Activated naive CD4-positive, alpha-beta T cell treated with anti-CD3 and anti-CD28 coated beads, Interleukin-2, amount 10 ng/mL, durations not matched to agents 7 days and 5 days (primary cell): ENCODE measurements around the gene GPR17.

Experiments used
- CTCF ChIA-PET: fragments of 350-600 bp; sonication (Branson Sonifier 250); formaldehyde crosslinking; loops from one replicate; lab custom pipeline; 2021; ENCODE audit warnings: antibody characterized with exemption; lab: Charles Lee
- DNase-seq: peaks from one replicate; pipeline ENCODE4 v3.0.0-alpha.2; 2020
- H3K27ac Mint-ChIP-seq: one replicate; pipeline ENCODE4 v1.8.0; 2021; ENCODE audit warnings: mild to moderate bottlenecking, moderate library complexity, mixed read lengths
- H3K27me3 Mint-ChIP-seq: one replicate; pipeline ENCODE4 v1.8.0; 2021; ENCODE audit warnings: mild to moderate bottlenecking, mixed read lengths
- H3K36me3 Mint-ChIP-seq: one replicate; pipeline ENCODE4 v1.8.0; 2021; ENCODE audit warnings: mixed read lengths
- H3K4me1 Mint-ChIP-seq: one replicate; pipeline ENCODE4 v1.8.0; 2021; ENCODE audit warnings: mixed read lengths
- H3K4me3 Mint-ChIP-seq: one replicate; pipeline ENCODE4 v1.8.0; 2021; ENCODE audit warnings: mild to moderate bottlenecking, moderate library complexity, mixed read lengths
- H3K9me3 Mint-ChIP-seq: one replicate; pipeline ENCODE4 v1.8.0; 2021; ENCODE audit warnings: mixed read lengths

GPR17 gene

DNA sequence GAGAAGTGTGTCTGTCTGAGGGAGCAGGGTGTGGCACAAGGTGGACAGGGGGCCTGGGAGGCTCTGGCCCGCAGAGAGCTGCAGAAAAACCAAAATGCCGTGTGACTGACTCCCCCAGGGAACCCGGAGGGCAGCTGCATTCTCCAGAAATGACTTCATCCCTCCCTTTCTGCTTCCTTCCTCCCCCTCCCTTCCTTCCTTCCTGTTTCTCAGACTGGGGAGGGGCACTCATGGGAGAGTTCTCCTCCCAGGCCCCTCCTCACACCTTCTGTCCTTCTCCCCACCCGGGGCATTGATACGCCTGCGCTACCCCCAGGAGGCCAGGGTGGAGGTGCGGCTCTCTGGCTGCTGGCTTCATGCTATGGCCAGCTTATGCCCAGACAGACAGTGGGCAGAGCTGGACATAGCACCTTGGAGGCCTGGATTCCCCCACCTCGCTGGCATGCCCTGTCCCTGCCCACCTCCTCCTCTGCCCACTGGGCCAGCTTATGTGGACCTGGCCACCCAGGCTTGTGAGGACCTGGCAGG lies 8.2 kb upstream of the GPR17 start:
- peak overlapping the region; percentile 86 for H3K27ac Mint-ChIP-seq
- H3K4me3 Mint-ChIP-seq: peak overlapping the region; percentile 48
- CTCF ChIA-PET: interaction anchor here (0.9 to 6.5 kb wide), 2 partner anchors 11 to 47 kb away, joined by 3 to 49 read pairs; no protein-coding TSS in a partner anchor
- H3K36me3 Mint-ChIP-seq: peaks cover 9% of the 10 kb centered on the region
- DNase-seq: peak; percentile 35
- H3K4me1 Mint-ChIP-seq: peaks cover 54% of the 10 kb centered on the region
- H3K27me3 Mint-ChIP-seq: no peaks in the 10 kb centered on the region
- no peaks in the 10 kb centered on the region for H3K9me3 Mint-ChIP-seq

- H3K27ac Mint-ChIP-seq: peak overlapping the region; percentile 86
- peaks cover 9% of the 10 kb centered on the region for H3K36me3 Mint-ChIP-seq
- H3K9me3 Mint-ChIP-seq: no peaks in the 10 kb centered on the region
- no peak for DNase-seq
- peaks cover 57% of the 10 kb centered on the region for H3K4me1 Mint-ChIP-seq
- no peaks in the 10 kb centered on the region for H3K27me3 Mint-ChIP-seq
- H3K4me3 Mint-ChIP-seq: peak overlapping the region; percentile 48
- CTCF ChIA-PET: interaction anchor here (0.5 to 6.5 kb wide), 3 partner anchors 12 to 63 kb away, joined by 3 to 49 read pairs (median 9); no protein-coding TSS in a partner anchor
Measured at GRCh38 chr2:127638361-127639110, 7.4 kb upstream of the GPR17 start.

- peak overlapping the region; percentile 86 for H3K27ac Mint-ChIP-seq
- CTCF ChIA-PET: interaction anchor here (0.5 to 6.5 kb wide), 4 partner anchors 11 to 160 kb away, joined by 3 to 49 read pairs (median 8); no protein-coding TSS in a partner anchor
Measured at GRCh38 chr2:127639111-127639474, 6.9 kb upstream of the GPR17 start.

GRCh38 chr2:127640082-127641072 lies 5.6 kb upstream of the GPR17 start:
- H3K36me3 Mint-ChIP-seq: peaks cover 9% of the 10 kb centered on the region
- H3K4me3 Mint-ChIP-seq: peak overlapping the region; percentile 75
- peaks cover 66% of the 10 kb centered on the region for H3K4me1 Mint-ChIP-seq
- H3K9me3 Mint-ChIP-seq: no peaks in the 10 kb centered on the region
- H3K27ac Mint-ChIP-seq: peak overlapping the region; percentile 86
- CTCF ChIA-PET: interaction anchor here (0.6 to 6.5 kb wide), 13 partner anchors 10 to 346 kb away, joined by 3 to 49 read pairs (median 4); partner anchors contain the start of genes ERCC3 and LIMS2
- peaks cover 4% of the 10 kb centered on the region for H3K27me3 Mint-ChIP-seq
- DNase-seq: peak; percentile 72

More at GRCh38 chr2:127639111-127639474, 6.9 kb upstream of the GPR17 start:
- no peaks in the 10 kb centered on the region for H3K9me3 Mint-ChIP-seq
- H3K36me3 Mint-ChIP-seq: peaks cover 9% of the 10 kb centered on the region
- H3K4me1 Mint-ChIP-seq: peaks cover 59% of the 10 kb centered on the region
- H3K27me3 Mint-ChIP-seq: peaks cover 4% of the 10 kb centered on the region
- H3K4me3 Mint-ChIP-seq: peak overlapping the region; percentile 75
- no peak for DNase-seq

- CTCF ChIA-PET: interaction anchor here (1.0 to 6.5 kb wide), 8 partner anchors 9 to 347 kb away, joined by 3 to 49 read pairs (median 4); partner anchors contain the start of genes ERCC3 and LIMS2
- H3K27ac Mint-ChIP-seq: peak overlapping the region; percentile 86
- no peak for DNase-seq
- peak overlapping the region; percentile 75 for H3K4me3 Mint-ChIP-seq
- peaks cover 65% of the 10 kb centered on the region for H3K4me1 Mint-ChIP-seq
- no peaks in the 10 kb centered on the region for H3K9me3 Mint-ChIP-seq
- peaks cover 4% of the 10 kb centered on the region for H3K27me3 Mint-ChIP-seq
- peaks cover 9% of the 10 kb centered on the region for H3K36me3 Mint-ChIP-seq
Measured at GRCh38 chr2:127641133-127641532, 4.8 kb upstream of the GPR17 start.

DNA sequence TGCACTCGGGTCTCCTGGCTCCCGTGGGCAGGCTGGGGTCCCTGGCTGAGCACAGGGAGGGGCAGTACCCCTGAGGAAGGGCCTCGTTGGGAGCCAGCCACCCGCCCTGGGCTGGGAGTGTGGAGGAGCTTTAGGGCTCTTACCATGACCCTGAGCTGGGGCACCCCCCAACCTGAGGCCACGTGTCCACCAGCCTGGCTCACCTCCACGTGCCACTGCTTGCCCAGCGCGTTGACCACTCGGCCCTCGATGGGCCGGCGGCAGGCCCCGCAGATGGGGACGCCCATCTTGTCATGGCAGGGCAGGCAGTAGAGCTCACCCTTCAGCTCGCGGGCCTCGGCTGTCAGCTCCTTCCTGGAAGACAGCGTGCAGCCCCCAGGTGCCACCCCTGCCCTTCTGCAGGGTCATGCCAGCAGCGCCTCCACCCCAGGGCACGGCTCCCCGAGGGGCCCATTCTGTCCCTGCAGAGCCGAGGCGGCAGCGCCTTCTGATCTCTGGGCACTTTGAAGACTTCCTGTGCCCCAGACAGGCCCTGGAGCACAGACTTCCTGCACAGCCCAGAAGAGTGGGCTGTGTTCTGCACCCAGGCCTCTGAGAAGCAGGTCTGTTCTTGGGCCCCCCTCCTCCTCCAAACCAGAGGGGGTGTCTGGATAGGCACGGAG lies 4.0 kb upstream of the GPR17 start:
- H3K36me3 Mint-ChIP-seq: peaks cover 5% of the 10 kb centered on the region
- peaks cover 59% of the 10 kb centered on the region for H3K4me1 Mint-ChIP-seq
- peaks cover 4% of the 10 kb centered on the region for H3K27me3 Mint-ChIP-seq
- no peaks in the 10 kb centered on the region for H3K9me3 Mint-ChIP-seq
- CTCF ChIA-PET: interaction anchor here (0.8 to 6.5 kb wide), 4 partner anchors 8 to 51 kb away, joined by 3 to 49 read pairs (median 6); no protein-coding TSS in a partner anchor
- peak overlapping the region; percentile 86 for H3K27ac Mint-ChIP-seq
- peak overlapping the region; percentile 75 for H3K4me3 Mint-ChIP-seq
- peak; percentile 71 for DNase-seq

DNA sequence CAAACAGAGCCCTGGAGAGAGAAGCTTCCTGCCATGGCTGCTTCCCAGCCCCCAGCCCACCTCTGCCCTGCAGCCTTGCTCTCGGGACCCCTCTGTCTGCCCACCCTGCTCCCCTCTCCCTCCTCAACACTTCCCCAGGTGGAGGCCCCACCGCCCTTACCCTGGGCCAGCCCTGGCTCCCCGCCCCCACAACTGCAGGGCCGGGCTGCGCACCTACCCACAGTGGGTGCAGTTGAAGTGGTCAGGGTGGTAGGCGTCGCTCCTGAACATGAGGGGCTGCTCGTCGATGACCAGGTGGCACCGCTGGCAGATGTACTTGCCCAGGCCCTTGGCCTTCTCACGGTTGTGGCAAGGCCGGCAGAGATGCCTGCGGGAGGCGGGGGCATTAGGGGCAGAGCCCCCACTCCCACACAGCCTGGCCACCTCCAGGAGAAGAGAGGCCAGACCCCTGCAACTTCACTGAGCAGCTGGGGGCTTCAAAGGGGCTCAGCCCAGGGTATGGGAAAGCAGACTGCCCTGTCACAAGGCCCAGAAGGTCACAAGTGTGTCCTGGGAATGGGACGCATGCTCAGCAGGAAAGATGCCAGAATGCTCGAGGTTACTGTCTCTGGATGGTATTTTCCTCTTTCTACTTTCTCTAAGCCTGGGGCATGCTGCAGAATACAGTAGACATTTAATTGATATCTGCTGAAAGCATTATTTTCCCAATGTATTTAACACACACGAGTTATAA lies 3.1 kb upstream of the GPR17 start:
- DNase-seq: no peak
- Mint-ChIP-seq H3K27ac (peak overlapping the region; percentile 58), H3K27me3 (peaks cover 4% of the 10 kb centered on the region), H3K4me1 (peaks cover 56% of the 10 kb centered on the region), H3K4me3 (peak overlapping the region; percentile 26), H3K36me3 (peaks cover 5% of the 10 kb centered on the region), H3K9me3 (no peaks in the 10 kb centered on the region)
- CTCF ChIA-PET: interaction anchor here (1.6 kb wide), 1 partner anchor 11 kb away, joined by 3 read pairs; no protein-coding TSS in a partner anchor

DNA sequence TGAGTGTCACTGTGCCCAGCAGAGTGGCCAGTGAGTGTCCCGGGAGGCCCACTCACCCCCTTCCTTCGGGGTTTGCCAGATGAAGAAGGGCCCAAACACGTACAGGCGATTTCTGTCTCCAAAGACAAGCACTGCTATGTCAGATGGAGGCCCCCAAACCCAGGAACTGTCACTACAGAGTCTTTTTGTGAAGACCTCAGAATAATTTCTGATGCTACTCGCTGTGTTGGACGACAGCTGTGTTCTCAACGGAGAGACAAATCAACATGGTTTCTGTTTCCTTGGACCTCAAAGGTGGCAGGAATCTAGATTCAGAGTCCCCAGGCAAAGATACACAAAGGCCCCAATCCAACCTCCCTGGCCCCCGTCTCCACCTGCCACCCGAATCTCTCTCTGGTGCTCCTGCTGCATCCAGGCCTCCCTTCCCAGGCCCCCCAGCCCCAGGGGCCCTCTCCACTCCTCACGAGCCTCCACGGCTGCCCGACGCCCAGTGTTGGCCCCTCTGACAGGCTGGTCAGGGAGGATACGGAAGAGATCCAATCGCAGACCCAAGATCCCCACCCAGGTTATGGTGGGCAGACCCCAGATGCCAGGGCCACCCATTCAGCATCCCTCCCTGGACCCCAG lies 2.4 kb upstream of the GPR17 start:
- Mint-ChIP-seq H3K27ac (no peak overlapping the region), H3K4me1 (peaks cover 54% of the 10 kb centered on the region), H3K9me3 (no peaks in the 10 kb centered on the region), H3K36me3 (peaks cover 5% of the 10 kb centered on the region), H3K27me3 (peaks cover 4% of the 10 kb centered on the region), H3K4me3 (no peak overlapping the region)
- CTCF ChIA-PET: interaction anchor here (2.7 kb wide), 1 partner anchor 52 kb away, joined by 12 read pairs; no protein-coding TSS in a partner anchor
- DNase-seq: no peak

DNA sequence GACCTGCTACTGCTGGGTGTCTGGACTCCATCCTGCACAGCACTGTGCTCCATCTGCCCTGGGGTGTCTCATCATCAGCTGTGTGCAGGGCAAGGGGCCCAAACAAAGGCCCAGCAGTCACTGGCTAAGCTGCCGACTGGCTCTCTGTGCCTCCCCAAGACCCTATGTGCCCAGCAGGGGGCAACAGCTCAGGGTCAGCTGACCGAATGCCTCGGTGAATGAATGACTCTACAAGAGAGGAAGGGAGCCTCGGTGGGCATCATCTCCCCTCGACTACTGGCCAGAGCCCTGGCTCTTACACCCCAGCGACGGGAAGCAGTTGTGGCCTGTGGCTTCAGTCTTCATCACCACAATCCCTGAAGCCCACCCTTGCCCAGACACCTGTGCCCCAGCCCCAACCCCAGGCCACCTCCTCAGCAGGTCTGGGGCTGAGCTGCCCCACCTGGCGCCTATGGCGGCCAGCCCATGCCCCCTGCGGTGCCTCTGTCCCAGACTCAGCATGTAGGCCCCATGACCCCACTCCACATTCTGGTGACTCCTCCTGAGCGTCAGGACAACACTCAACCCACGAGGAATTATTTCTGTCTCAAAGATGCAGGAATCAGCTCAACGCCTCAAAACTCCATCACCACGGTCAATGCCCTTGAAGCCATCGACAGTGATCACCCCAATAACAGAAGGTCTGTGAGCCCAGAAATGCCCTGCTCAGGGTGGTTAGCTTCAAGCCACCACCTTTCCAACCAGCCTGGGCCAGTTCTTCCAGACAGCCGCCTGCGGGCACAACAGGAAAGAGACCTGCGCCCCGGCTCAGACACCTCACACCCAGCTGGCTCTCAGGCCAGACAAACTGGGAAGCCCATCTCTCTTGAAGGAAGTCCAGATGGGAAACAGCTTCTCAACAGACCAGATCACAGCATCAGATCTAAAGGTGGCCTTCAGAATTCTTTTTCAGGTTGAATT lies 1.6 kb upstream of the GPR17 start:
- no peak overlapping the region for H3K4me3 Mint-ChIP-seq
- peaks cover 4% of the 10 kb centered on the region for H3K27me3 Mint-ChIP-seq
- H3K4me1 Mint-ChIP-seq: peaks cover 53% of the 10 kb centered on the region
- peak overlapping the region; percentile 42 for H3K27ac Mint-ChIP-seq
- CTCF ChIA-PET: interaction anchor here (2.7 kb wide), 1 partner anchor 53 kb away, joined by 12 read pairs; no protein-coding TSS in a partner anchor
- no peaks in the 10 kb centered on the region for H3K36me3 Mint-ChIP-seq
- no peaks in the 10 kb centered on the region for H3K9me3 Mint-ChIP-seq
- DNase-seq: no peak

GRCh38 chr2:127645026-127645394 lies 943 bp upstream of the GPR17 start:
- no peak for DNase-seq
- Mint-ChIP-seq H3K4me1 (peaks cover 52% of the 10 kb centered on the region), H3K27ac (no peak overlapping the region), H3K27me3 (peaks cover 10% of the 10 kb centered on the region), H3K4me3 (no peak overlapping the region), H3K36me3 (no peaks in the 10 kb centered on the region), H3K9me3 (no peaks in the 10 kb centered on the region)
- CTCF ChIA-PET: interaction anchor here (2.7 kb wide), 1 partner anchor 54 kb away, joined by 12 read pairs; no protein-coding TSS in a partner anchor

GRCh38 chr2:127646487-127647241 lies 711 bp downstream of the GPR17 start:
- DNase-seq: no peak
- H3K27me3 Mint-ChIP-seq: peaks cover 14% of the 10 kb centered on the region
- H3K4me1 Mint-ChIP-seq: peaks cover 40% of the 10 kb centered on the region
- no peaks in the 10 kb centered on the region for H3K9me3 Mint-ChIP-seq
- H3K27ac Mint-ChIP-seq: no peak overlapping the region
- no peak overlapping the region for H3K4me3 Mint-ChIP-seq
- CTCF ChIA-PET: interaction anchor here (1.0 to 2.7 kb wide), 2 partner anchors 55 kb away, joined by 5 to 12 read pairs; no protein-coding TSS in a partner anchor
- no peaks in the 10 kb centered on the region for H3K36me3 Mint-ChIP-seq
